ENCODE results near the gene KSR2.

- TF ChIP-seq CTCF (IDR thresholded peaks at IDR 0.05) (no peak), EP300 (IDR thresholded peaks at IDR 0.05) (no peak)
Observed at GRCh38 chr12:117501076-117501869, 467.5 kb downstream of the KSR2 start.

Measured in ovary (tissue), 3 donors.